Muscle layer of duodenum (tissue), 2 donors: ENCODE results near the gene PUM2.
A peak's percentile ranks its signal among the peaks of the same experiment; 100 is the strongest.

ENCODE experiments used
- H3K27ac ChIP-seq: one replicate; pipeline ENCODE4 v1.7.0; 2013; ENCODE audit warnings: mild to moderate bottlenecking, low read length
- H3K27me3 ChIP-seq: one replicate; pipeline ENCODE4 v1.7.0; 2013; ENCODE audit warnings: low read depth, mild to moderate bottlenecking, control low read depth, low read length
- H3K36me3 ChIP-seq, 2 donors: one replicate each; pipeline ENCODE4 v1.7.0; 2013; ENCODE audit warnings: low read length in 2 of 2, control low read depth in 1 of 2, mild to moderate bottlenecking in 1 of 2; ENCODE audit not compliant: insufficient read depth in 2 of 2, control insufficient read depth in 1 of 2
- H3K4me1 ChIP-seq, 2 donors: one replicate each; pipeline ENCODE4 v1.7.0; 2013; ENCODE audit warnings: low read length in 2 of 2, mild to moderate bottlenecking in 2 of 2, control low read depth in 1 of 2, moderate library complexity in 1 of 2; ENCODE audit not compliant: insufficient read depth in 2 of 2, control insufficient read depth in 1 of 2
- H3K4me3 ChIP-seq, 2 donors: one replicate each; pipeline ENCODE4 v1.7.0; 2013; ENCODE audit warnings: low read length in 2 of 2, low read depth in 1 of 2, mild to moderate bottlenecking in 1 of 2
- H3K9me3 ChIP-seq, 2 donors: one replicate each; pipeline ENCODE4 v1.7.0; 2013; ENCODE audit warnings: low read length in 2 of 2, control low read depth in 1 of 2, mild to moderate bottlenecking in 1 of 2; ENCODE audit not compliant: control insufficient read depth in 1 of 2
- donor health status: healthy.

PUM2 gene

DNA sequence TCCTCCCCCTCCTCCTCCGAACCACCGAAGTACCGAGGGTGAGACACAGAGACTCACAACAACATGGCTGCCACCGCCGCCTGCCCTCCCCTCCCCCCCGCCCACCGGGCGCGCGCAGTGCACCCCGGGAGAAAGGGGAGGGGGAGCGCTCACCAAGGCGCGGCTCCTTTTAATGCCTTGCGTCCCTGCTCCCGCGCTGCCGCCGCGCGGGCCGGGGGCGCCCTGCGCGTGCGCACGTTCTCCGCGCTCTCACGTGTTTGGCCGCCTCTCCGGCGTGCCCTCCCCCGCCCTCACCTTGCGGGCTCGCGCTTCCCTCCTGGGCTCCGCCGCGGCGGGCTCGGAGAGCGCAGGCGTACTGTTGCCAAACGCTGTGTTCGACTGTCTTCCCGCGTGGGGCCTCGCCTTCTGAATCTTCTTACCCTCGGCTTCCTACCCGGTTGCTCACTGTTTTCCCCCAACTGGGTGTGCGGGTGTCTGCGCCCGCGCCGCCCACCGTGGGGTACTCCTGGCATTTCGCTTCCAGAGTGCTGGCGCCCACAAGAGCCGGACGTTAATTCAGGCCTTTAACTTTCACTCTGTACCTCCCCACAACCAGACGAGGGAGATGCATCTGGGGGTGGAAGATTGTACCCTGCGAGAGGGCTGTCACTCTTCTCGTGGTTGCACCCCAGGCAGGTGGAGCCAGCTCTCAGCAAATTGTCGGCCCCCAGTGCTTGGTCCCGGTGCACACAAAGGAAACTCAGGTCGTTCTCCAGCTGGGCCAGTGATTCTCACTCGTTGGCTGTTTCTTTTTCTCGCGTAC, at the start of gene PUM2:
TSS of gene PUM2 (minus strand) at position 92 of the 802 bp plus-strand sequence. CDS start 23,484 bp downstream, outside the sequence.
- peaks cover 27 to 46% of the 10 kb centered on the region in 2 donors for H3K4me1 ChIP-seq
- H3K27ac ChIP-seq = peak within 1 kb of the TSS; percentile 95
- no peaks in the 10 kb centered on the region for H3K9me3 ChIP-seq
- H3K27me3 ChIP-seq = no peaks in the 10 kb centered on the region
- H3K36me3 ChIP-seq = no peaks in the 10 kb centered on the region
- peak within 1 kb of the TSS; percentile 83 to 90 for H3K4me3 ChIP-seq

GRCh38 chr2:20400306-20400705, 49.7 kb upstream of the PUM2 start:
- Histone ChIP-seq H3K27me3 (no peaks in the 10 kb centered on the region), H3K36me3 (no peaks in the 10 kb centered on the region), H3K9me3 (no peaks in the 10 kb centered on the region), H3K4me3 (no peak overlapping the region), H3K27ac (no peak overlapping the region), H3K4me1 (peaks cover 0 to 7% of the 10 kb centered on the region in 2 donors)

GRCh38 chr2:20398956-20399567, 48.4 kb upstream of the PUM2 start:
- Histone ChIP-seq H3K36me3 (no peaks in the 10 kb centered on the region), H3K4me3 (no peak overlapping the region), H3K27me3 (no peaks in the 10 kb centered on the region), H3K9me3 (no peaks in the 10 kb centered on the region), H3K4me1 (peaks cover 0 to 7% of the 10 kb centered on the region in 2 donors), H3K27ac (no peak overlapping the region)

- Histone ChIP-seq H3K36me3 (no peaks in the 10 kb centered on the region), H3K4me1 (no peaks in the 10 kb centered on the region), H3K27me3 (no peaks in the 10 kb centered on the region), H3K27ac (no peak overlapping the region), H3K9me3 (no peaks in the 10 kb centered on the region), H3K4me3 (no peak overlapping the region)
Measured at GRCh38 chr2:20397811-20398447, 47.3 kb upstream of the PUM2 start.

- H3K4me3 ChIP-seq = no peak overlapping the region
- no peak overlapping the region for H3K27ac ChIP-seq
- H3K27me3 ChIP-seq = no peaks in the 10 kb centered on the region
- no peaks in the 10 kb centered on the region for H3K9me3 ChIP-seq
- H3K36me3 ChIP-seq = no peaks in the 10 kb centered on the region
- H3K4me1 ChIP-seq = no peaks in the 10 kb centered on the region
Measured at GRCh38 chr2:20396356-20397000, 45.8 kb upstream of the PUM2 start.

- Histone ChIP-seq H3K4me1 (no peaks in the 10 kb centered on the region), H3K27ac (no peak overlapping the region), H3K4me3 (no peak overlapping the region), H3K36me3 (no peaks in the 10 kb centered on the region), H3K27me3 (no peaks in the 10 kb centered on the region), H3K9me3 (no peaks in the 10 kb centered on the region)
Measured at GRCh38 chr2:20393986-20394385, 43.3 kb upstream of the PUM2 start.

DNA sequence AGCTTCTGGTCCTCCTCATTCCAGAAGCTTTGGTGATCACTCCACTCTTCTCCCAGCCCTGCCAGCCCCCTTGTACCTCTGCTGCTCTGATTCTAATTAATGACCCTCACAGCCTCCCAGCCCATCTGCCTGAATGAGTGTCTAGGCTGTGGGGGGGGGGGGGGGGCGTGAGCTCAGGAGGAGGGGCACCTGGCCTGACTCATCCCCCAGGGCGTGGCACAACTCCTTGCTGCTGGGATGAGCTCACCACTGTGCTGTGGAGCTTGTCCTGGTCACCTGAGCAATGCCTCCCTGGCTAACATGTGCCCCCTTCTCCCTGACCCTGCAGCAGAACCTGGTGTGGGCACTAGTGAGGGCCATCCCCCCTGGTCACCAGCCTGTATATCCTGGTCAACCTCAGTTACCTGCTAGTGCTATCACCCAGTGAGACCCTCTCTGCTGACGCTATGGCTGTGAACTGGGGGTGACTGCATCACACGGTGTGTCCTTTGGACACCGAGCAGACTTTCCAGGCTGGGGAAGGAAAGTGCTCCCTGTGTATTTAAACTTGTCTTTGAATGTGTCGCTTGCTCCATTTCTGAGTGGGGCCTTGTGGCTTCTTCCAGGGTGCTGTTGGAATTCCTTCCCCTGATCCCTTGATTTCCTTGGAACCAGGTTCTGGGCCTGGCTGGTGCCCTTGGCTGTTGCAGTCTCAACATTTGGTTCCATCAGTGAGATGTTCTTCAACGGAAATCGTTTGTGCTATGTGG, 41.5 kb upstream of the PUM2 start:
- Histone ChIP-seq H3K27me3 (no peaks in the 10 kb centered on the region), H3K36me3 (no peaks in the 10 kb centered on the region), H3K4me1 (no peaks in the 10 kb centered on the region), H3K4me3 (no peak overlapping the region), H3K9me3 (no peaks in the 10 kb centered on the region), H3K27ac (no peak overlapping the region)

GRCh38 chr2:20390524-20391123, 40.0 kb upstream of the PUM2 start:
- Histone ChIP-seq H3K27me3 (no peaks in the 10 kb centered on the region), H3K4me1 (no peaks in the 10 kb centered on the region), H3K9me3 (no peaks in the 10 kb centered on the region), H3K36me3 (no peaks in the 10 kb centered on the region), H3K27ac (no peak overlapping the region), H3K4me3 (no peak overlapping the region)

DNA sequence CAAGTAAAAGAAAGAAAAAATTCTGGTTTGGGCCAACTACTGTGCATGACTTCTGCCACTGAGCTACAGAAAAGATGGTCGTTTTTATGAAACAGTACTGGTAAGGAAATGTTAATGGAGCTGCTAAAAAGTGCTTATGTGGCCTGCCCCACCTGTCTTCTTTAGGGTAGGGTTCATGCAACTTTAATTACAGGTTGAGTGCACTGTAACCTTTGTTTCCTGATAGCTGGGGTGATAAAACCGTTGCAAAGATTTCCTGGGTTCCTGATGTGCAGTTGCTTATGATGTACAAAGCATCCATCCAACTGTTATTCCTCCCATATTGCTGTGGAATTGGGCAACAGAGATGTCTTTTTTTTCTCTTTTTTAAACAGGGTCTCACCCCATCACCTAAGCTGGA, 34.3 kb upstream of the PUM2 start:
- Histone ChIP-seq H3K27me3 (no peaks in the 10 kb centered on the region), H3K27ac (no peak overlapping the region), H3K36me3 (no peaks in the 10 kb centered on the region), H3K4me1 (peaks cover 0 to 14% of the 10 kb centered on the region in 2 donors), H3K9me3 (no peaks in the 10 kb centered on the region), H3K4me3 (no peak overlapping the region)

DNA sequence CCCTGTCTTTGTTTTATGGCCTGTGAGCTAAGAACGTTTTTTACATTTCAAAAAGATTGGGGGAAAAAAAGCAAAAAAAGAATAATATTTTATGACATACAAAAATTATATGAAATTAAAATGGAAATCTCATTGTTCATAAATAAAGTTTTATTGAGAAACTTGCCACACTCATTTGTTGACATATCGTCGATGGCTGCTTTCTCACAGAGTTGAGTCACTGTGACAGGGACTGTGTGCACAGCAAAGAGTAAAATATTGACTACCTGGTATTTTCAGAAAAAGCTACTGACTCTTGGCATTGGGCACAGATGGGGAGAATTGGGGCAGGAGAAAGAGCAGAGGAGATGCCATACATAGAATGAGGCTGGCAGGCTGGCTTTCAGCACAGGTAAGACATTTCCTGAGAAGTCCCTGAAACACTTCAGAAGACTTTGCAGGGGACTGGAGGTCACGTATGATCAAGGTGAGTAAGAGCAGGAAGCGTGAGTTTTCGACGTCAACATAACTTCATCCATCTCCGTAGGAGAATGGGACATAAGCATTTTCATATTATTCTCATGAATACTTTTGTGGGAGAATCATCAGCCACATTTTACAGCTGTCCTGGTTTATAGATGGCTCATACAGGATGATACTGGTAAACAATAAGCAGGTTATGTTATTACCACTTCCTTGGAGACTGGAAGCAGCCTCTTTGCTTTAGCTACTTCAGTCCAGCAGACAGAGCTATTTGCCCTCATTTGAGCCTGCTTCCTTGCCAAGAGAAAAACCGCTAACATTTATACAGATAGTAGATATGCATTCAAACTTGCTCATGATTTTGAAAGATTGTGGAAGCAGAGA, 32.5 kb upstream of the PUM2 start:
- H3K4me1 ChIP-seq = peaks cover 4 to 22% of the 10 kb centered on the region in 2 donors
- H3K4me3 ChIP-seq = no peak overlapping the region
- no peaks in the 10 kb centered on the region for H3K36me3 ChIP-seq
- H3K27me3 ChIP-seq = no peaks in the 10 kb centered on the region
- no peaks in the 10 kb centered on the region for H3K9me3 ChIP-seq
- no peak overlapping the region for H3K27ac ChIP-seq
